Stimulated activated naive CD8-positive, alpha-beta T cell treated with anti-CD3 and anti-CD28 coated beads, Interleukin-15, amount 100 ng/mL, for 72 hours (primary cell): ENCODE data around the gene ITGA8.
"Not testable (repeated sequence)": the region's sequence is repeated elsewhere in the genome, so short reads cannot be mapped to it uniquely, and the experiment has no call there.

Experiments used
- ATAC-seq: fragments of 150-1000 bp; cut with Tn5 transposase; 2 replicates; pipeline ENCODE4 v1.10.0; 2021; ENCODE audit warnings: mild to moderate bottlenecking, moderate library complexity
- DNase-seq, 2 donors: peaks; one replicate each; pipeline ENCODE4 v3.0.0; 2021 to 2022
- H3K27ac Mint-ChIP-seq, 2 donors: one replicate each; pipeline ENCODE4 v1.8.0; 2022; ENCODE audit warnings: mild to moderate bottlenecking in 2 of 2, mixed read lengths in 2 of 2, moderate library complexity in 2 of 2
- H3K27me3 Mint-ChIP-seq: one replicate; pipeline ENCODE4 v1.8.0; 2022; ENCODE audit warnings: mixed read lengths
- H3K4me1 Mint-ChIP-seq: one replicate; pipeline ENCODE4 v1.8.0; 2022; ENCODE audit warnings: mild to moderate bottlenecking, mixed read lengths
- H3K4me3 Mint-ChIP-seq, 2 donors: one replicate each; pipeline ENCODE4 v1.8.0; 2022; ENCODE audit warnings: mild to moderate bottlenecking in 2 of 2, mixed read lengths in 2 of 2, moderate library complexity in 1 of 2
- H3K9me3 Mint-ChIP-seq, 2 donors: one replicate each; pipeline ENCODE4 v1.8.0; 2022; ENCODE audit warnings: mixed read lengths in 2 of 2

Gene ITGA8

GRCh38 chr10:15542817-15543216, 176.9 kb downstream of the ITGA8 start:
- Mint-ChIP-seq H3K4me1 (no peaks in the 10 kb centered on the region), H3K4me3 (no peak overlapping the region), H3K9me3 (peaks cover 0 to 23% of the 10 kb centered on the region in 2 donors), H3K27me3 (no peaks in the 10 kb centered on the region), H3K27ac (no peak overlapping the region)
- no peak for DNase-seq
- no peak for ATAC-seq

- no peaks in the 10 kb centered on the region for H3K4me1 Mint-ChIP-seq
- DNase-seq: no peak
- H3K27ac Mint-ChIP-seq: no peak overlapping the region
- H3K27me3 Mint-ChIP-seq: no peaks in the 10 kb centered on the region
- H3K4me3 Mint-ChIP-seq: no peak overlapping the region
- peaks cover 0 to 23% of the 10 kb centered on the region in 2 donors for H3K9me3 Mint-ChIP-seq
- ATAC-seq: no peak
Measured at GRCh38 chr10:15541376-15541775, 178.3 kb downstream of the ITGA8 start.

- Mint-ChIP-seq H3K4me1 (no peaks in the 10 kb centered on the region), H3K4me3 (no peak overlapping the region), H3K9me3 (peaks cover 0 to 17% of the 10 kb centered on the region in 2 donors), H3K27ac (no peak overlapping the region), H3K27me3 (no peaks in the 10 kb centered on the region)
- DNase-seq (no peak), ATAC-seq (no peak)
Measured at GRCh38 chr10:15540727-15541126, 179.0 kb downstream of the ITGA8 start.

- H3K4me1 Mint-ChIP-seq: no peaks in the 10 kb centered on the region
- H3K27ac Mint-ChIP-seq: no peak overlapping the region
- no peak for DNase-seq
- no peak overlapping the region for H3K4me3 Mint-ChIP-seq
- H3K27me3 Mint-ChIP-seq: peaks cover 4% of the 10 kb centered on the region
- peaks cover 0 to 16% of the 10 kb centered on the region in 2 donors for H3K9me3 Mint-ChIP-seq
- no peak for ATAC-seq
Measured at GRCh38 chr10:15539262-15539661, 180.5 kb downstream of the ITGA8 start.

- DNase-seq, H3K9me3 Mint-ChIP-seq, H3K27me3 Mint-ChIP-seq, ATAC-seq, H3K4me1 Mint-ChIP-seq, H3K27ac Mint-ChIP-seq, H3K4me3 Mint-ChIP-seq: not testable (repeated sequence)
Measured at GRCh38 chr10:15534928-15535538, 184.7 kb downstream of the ITGA8 start.

GRCh38 chr10:15531927-15532722, 187.6 kb downstream of the ITGA8 start:
- H3K27me3 Mint-ChIP-seq: peaks cover 15% of the 10 kb centered on the region
- ATAC-seq: no peak
- no peak overlapping the region for H3K27ac Mint-ChIP-seq
- H3K9me3 Mint-ChIP-seq: no peaks in the 10 kb centered on the region
- no peak for DNase-seq
- no peak overlapping the region for H3K4me3 Mint-ChIP-seq
- H3K4me1 Mint-ChIP-seq: no peaks in the 10 kb centered on the region

GRCh38 chr10:15528859-15529239, 190.9 kb downstream of the ITGA8 start:
- Mint-ChIP-seq H3K9me3 (no peaks in the 10 kb centered on the region), H3K4me3 (no peak overlapping the region), H3K27me3 (peaks cover 14% of the 10 kb centered on the region), H3K27ac (no peak overlapping the region), H3K4me1 (no peaks in the 10 kb centered on the region)
- DNase-seq (no peak), ATAC-seq (no peak)

- Mint-ChIP-seq H3K9me3 (no peaks in the 10 kb centered on the region), H3K27me3 (peaks cover 16% of the 10 kb centered on the region), H3K27ac (no peak overlapping the region), H3K4me1 (no peaks in the 10 kb centered on the region), H3K4me3 (no peak overlapping the region)
- DNase-seq (no peak), ATAC-seq (no peak)
Measured at GRCh38 chr10:15526754-15527153, 193.0 kb downstream of the ITGA8 start.

- H3K4me3 Mint-ChIP-seq: no peak overlapping the region
- DNase-seq (no peak), ATAC-seq (no peak)
- peaks cover 15% of the 10 kb centered on the region for H3K27me3 Mint-ChIP-seq
- H3K27ac Mint-ChIP-seq: no peak overlapping the region
- H3K4me1 Mint-ChIP-seq: no peaks in the 10 kb centered on the region
- no peaks in the 10 kb centered on the region for H3K9me3 Mint-ChIP-seq
Measured at GRCh38 chr10:15521328-15521903, 198.3 kb downstream of the ITGA8 start.

GRCh38 chr10:15518250-15518649, 201.5 kb downstream of the ITGA8 start:
- Mint-ChIP-seq H3K27ac (no peak overlapping the region), H3K4me3 (no peak overlapping the region), H3K9me3 (no peaks in the 10 kb centered on the region), H3K4me1 (no peaks in the 10 kb centered on the region), H3K27me3 (peaks cover 7% of the 10 kb centered on the region)
- ATAC-seq (no peak), DNase-seq (no peak)

- Mint-ChIP-seq H3K4me3 (no peak overlapping the region), H3K9me3 (no peaks in the 10 kb centered on the region), H3K27me3 (peaks cover 7% of the 10 kb centered on the region), H3K27ac (no peak overlapping the region), H3K4me1 (no peaks in the 10 kb centered on the region)
- no peak for DNase-seq
- ATAC-seq: peak; percentile 28
Measured at GRCh38 chr10:15516256-15517085, 203.3 kb downstream of the ITGA8 start.

- peaks cover 3% of the 10 kb centered on the region for H3K27me3 Mint-ChIP-seq
- H3K27ac Mint-ChIP-seq: no peak overlapping the region
- H3K4me1 Mint-ChIP-seq: no peaks in the 10 kb centered on the region
- DNase-seq: no peak
- no peak for ATAC-seq
- no peak overlapping the region for H3K4me3 Mint-ChIP-seq
- H3K9me3 Mint-ChIP-seq: no peaks in the 10 kb centered on the region
Measured at GRCh38 chr10:15515202-15515601, 204.5 kb downstream of the ITGA8 start.

- H3K9me3 Mint-ChIP-seq: peaks cover 0 to 6% of the 10 kb centered on the region in 2 donors
- no peak for ATAC-seq
- H3K27me3 Mint-ChIP-seq: peaks cover 9% of the 10 kb centered on the region
- H3K4me3 Mint-ChIP-seq: no peak overlapping the region
- DNase-seq: no peak
- H3K27ac Mint-ChIP-seq: no peak overlapping the region
- no peaks in the 10 kb centered on the region for H3K4me1 Mint-ChIP-seq
Measured at GRCh38 chr10:15510963-15511362, 208.8 kb downstream of the ITGA8 start.

- DNase-seq (no peak), ATAC-seq (no peak)
- Mint-ChIP-seq H3K4me1 (peaks cover 6% of the 10 kb centered on the region), H3K4me3 (no peak overlapping the region), H3K27me3 (peaks cover 36% of the 10 kb centered on the region), H3K9me3 (peaks cover 0 to 6% of the 10 kb centered on the region in 2 donors), H3K27ac (no peak overlapping the region)
Measured at GRCh38 chr10:15505329-15505728, 214.4 kb downstream of the ITGA8 start.

- peaks cover 39% of the 10 kb centered on the region for H3K27me3 Mint-ChIP-seq
- peak; percentile 83 for ATAC-seq
- peak in 1 of 2 donors; percentile 17 for DNase-seq
- peak overlapping the region in 1 of 2 donors; percentile 12 for H3K4me3 Mint-ChIP-seq
- peak overlapping the region in 1 of 2 donors; percentile 4 for H3K27ac Mint-ChIP-seq
- H3K9me3 Mint-ChIP-seq: peaks cover 0 to 8% of the 10 kb centered on the region in 2 donors
- H3K4me1 Mint-ChIP-seq: peaks cover 6% of the 10 kb centered on the region
Measured at GRCh38 chr10:15504101-15504840, 215.5 kb downstream of the ITGA8 start.
